Kidney epithelial cell (primary cell): ENCODE results near the gene BCL7A. TPM values are rescaled to one million over a fixed set of nuclear protein-coding genes. Genes with fewer than 3 reads are reported as not detected.
"Not testable (repeated sequence)": the region's sequence is repeated elsewhere in the genome, so short reads cannot be mapped to it uniquely, and the experiment has no call there.

ENCODE experiments used
- DNase-seq: peaks from one replicate; pipeline ENCODE4 v3.0.0-alpha.2; 2010; ENCODE audit warnings: low read depth
- H3K27me3 ChIP-seq: 2 replicates; pipeline ENCODE4 v1.6.0; 2011; ENCODE audit warnings: low read length; ENCODE audit not compliant: control insufficient read depth, insufficient read depth
- H3K36me3 ChIP-seq: 2 replicates; pipeline ENCODE4 v1.5.1; 2011; ENCODE audit warnings: low read length; ENCODE audit not compliant: control insufficient read depth, insufficient read depth
- H3K4me3 ChIP-seq: 2 replicates; pipeline ENCODE4 v1.5.1; 2011; ENCODE audit warnings: low read depth, mild to moderate bottlenecking, control low read depth, low read length
- total RNA-seq: library from RNA; depleted of rRNA; stranded (reverse); fragments of >200 nt; gene quantifications from 2 replicates; pipeline ENCODE4 v1.2.3, GENCODE V29; 2015
- TF ChIP-seq, protein P1 (sequence below): IDR thresholded peaks from 2 replicates; pipeline ENCODE4 v1.5.1; 2011; ENCODE audit warnings: mild to moderate bottlenecking, moderate library complexity, low read length, control low read depth, inconsistent platforms; ENCODE audit not compliant: insufficient read depth, poor library complexity, severe bottlenecking

The BCL7A gene
- total RNA-seq, 1 donor from 2014 or later = 23.8 TPM

- TF ChIP-seq, protein P1, sequence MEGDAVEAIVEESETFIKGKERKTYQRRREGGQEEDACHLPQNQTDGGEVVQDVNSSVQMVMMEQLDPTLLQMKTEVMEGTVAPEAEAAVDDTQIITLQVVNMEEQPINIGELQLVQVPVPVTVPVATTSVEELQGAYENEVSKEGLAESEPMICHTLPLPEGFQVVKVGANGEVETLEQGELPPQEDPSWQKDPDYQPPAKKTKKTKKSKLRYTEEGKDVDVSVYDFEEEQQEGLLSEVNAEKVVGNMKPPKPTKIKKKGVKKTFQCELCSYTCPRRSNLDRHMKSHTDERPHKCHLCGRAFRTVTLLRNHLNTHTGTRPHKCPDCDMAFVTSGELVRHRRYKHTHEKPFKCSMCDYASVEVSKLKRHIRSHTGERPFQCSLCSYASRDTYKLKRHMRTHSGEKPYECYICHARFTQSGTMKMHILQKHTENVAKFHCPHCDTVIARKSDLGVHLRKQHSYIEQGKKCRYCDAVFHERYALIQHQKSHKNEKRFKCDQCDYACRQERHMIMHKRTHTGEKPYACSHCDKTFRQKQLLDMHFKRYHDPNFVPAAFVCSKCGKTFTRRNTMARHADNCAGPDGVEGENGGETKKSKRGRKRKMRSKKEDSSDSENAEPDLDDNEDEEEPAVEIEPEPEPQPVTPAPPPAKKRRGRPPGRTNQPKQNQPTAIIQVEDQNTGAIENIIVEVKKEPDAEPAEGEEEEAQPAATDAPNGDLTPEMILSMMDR = no peak
- no peaks in the 10 kb centered on the region for H3K27me3 ChIP-seq
- no peak overlapping the region for H3K4me3 ChIP-seq
- no peaks in the 10 kb centered on the region for H3K36me3 ChIP-seq
- no peak for DNase-seq
Measured at GRCh38 chr12:122100568-122100967, 78.9 kb downstream of the BCL7A start.

- no peak overlapping the region for H3K4me3 ChIP-seq
- no peaks in the 10 kb centered on the region for H3K27me3 ChIP-seq
- H3K36me3 ChIP-seq = no peaks in the 10 kb centered on the region
- TF ChIP-seq, protein P1 = no peak
- no peak for DNase-seq
Measured at GRCh38 chr12:122102331-122102730, 80.6 kb downstream of the BCL7A start.

GRCh38 chr12:122104844-122105243 is 83.2 kb downstream of the BCL7A start:
- Histone ChIP-seq H3K36me3 (no peaks in the 10 kb centered on the region), H3K4me3 (no peak overlapping the region), H3K27me3 (no peaks in the 10 kb centered on the region)
- TF ChIP-seq, protein P1 = no peak
- DNase-seq = no peak

DNA sequence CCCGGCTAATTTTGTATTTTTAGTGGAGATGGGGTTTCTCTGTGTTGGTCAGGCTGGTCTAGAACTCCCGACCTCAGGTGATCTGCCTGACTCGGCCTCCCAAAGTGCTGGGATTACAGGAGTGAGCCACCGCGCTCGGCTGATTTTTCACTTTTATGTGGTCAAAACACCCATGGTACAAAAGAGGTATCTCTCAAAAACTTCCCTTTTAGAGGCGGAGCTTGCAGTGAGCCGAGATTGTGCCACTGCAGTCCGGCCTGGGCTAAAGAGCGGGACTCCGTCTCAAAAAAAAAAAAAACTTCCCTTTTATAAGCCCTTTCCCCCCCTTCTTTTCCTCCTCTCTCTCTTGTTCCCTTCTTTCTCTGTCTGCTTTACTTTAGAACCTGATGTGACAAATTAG is 83.8 kb downstream of the BCL7A start:
- DNase-seq, H3K4me3 ChIP-seq, H3K27me3 ChIP-seq, H3K36me3 ChIP-seq: not testable (repeated sequence)

- no peak for DNase-seq
- H3K36me3 ChIP-seq = no peaks in the 10 kb centered on the region
- no peak overlapping the region for H3K4me3 ChIP-seq
- TF ChIP-seq, protein P1 = no peak
- no peaks in the 10 kb centered on the region for H3K27me3 ChIP-seq
Measured at GRCh38 chr12:122106843-122107242, 85.2 kb downstream of the BCL7A start.

DNA sequence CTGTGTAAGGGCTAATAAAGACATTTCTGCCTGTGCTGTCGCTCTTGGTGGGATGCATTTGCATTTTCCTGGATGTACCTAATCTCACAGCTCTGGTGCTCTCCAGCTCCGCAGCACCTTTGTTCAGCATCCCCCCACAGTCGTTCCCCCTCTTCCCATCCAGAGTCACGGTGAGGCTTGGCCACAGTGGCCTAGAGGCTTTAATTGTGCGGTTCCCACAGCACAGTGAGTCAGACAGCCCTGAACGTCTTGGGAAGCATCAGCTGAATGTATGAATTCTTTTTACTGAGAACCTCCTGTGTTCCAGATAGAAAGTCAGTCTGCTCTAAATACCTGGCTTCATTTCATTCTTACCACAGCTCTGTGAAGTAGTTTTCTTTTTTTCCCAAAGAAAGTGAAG is 85.6 kb downstream of the BCL7A start:
- Histone ChIP-seq H3K4me3 (no peak overlapping the region), H3K27me3 (no peaks in the 10 kb centered on the region), H3K36me3 (no peaks in the 10 kb centered on the region)
- no peak for DNase-seq
- TF ChIP-seq, protein P1 = no peak
